Panc1 (cell line): Measurements from ENCODE around the gene FYN. TPM values are rescaled to one million over a fixed set of nuclear protein-coding genes. Genes with fewer than 3 reads are reported as not detected.

Experiments used
- ATAC-seq: fragments of 200-7000 bp; cut with Tn5 transposase; 2 replicates; pipeline ENCODE4 v1.9.1; 2020; ENCODE audit warnings: mild to moderate bottlenecking, moderate library complexity
- BruUV-seq: library from RNA; stranded (reverse); fragments of 400-500 nt; replicated peaks from 2 replicates; lab custom pipeline; 2021; lab: Mats Ljungman, UMichigan
- CTCF ChIA-PET: fragments of 300-600 bp; sonication (Branson Sonifier 250); formaldehyde crosslinking; loops from one replicate; lab custom pipeline; 2022; ENCODE audit warnings: antibody characterized with exemption; lab: Charles Lee
- POLR2A ChIA-PET: fragments of 300-600 bp; sonication (Branson Sonifier 250); formaldehyde crosslinking; loops from one replicate; lab custom pipeline; 2022; ENCODE audit warnings: antibody characterized with exemption; lab: Charles Lee
- DNase-seq: peaks from one replicate; pipeline ENCODE4 v3.0.0-alpha.2; 2010; ENCODE audit warnings: low read depth, low spot score
- H3K27ac ChIP-seq: 2 replicates; pipeline ENCODE4 v1.5.1; 2011; ENCODE audit warnings: mild to moderate bottlenecking, low read length, inconsistent platforms
- H3K27me3 ChIP-seq: fragments of 200-500 bp; sonication (Bioruptor generic); 2 replicates; pipeline ENCODE4 v1.6.0; 2014; ENCODE audit warnings: low read length, inconsistent platforms; ENCODE audit not compliant: control insufficient read depth, insufficient read depth
- H3K36me3 ChIP-seq: fragments of 200-500 bp; sonication (Bioruptor generic); 2 replicates; pipeline ENCODE4 v1.5.1; 2014; ENCODE audit warnings: inconsistent platforms, mild to moderate bottlenecking, low read length, moderate library complexity; ENCODE audit not compliant: control insufficient read depth, insufficient read depth
- H3K4me1 ChIP-seq: 2 replicates; pipeline ENCODE4 v1.5.1; 2011; ENCODE audit warnings: inconsistent platforms, mild to moderate bottlenecking, low read length, moderate library complexity; ENCODE audit not compliant: control insufficient read depth, insufficient read depth
- H3K4me3 ChIP-seq, 2 experiments: 2 replicates each; pipeline ENCODE4 v1.5.1; 2011 to 2012; ENCODE audit warnings: low read depth in 2 of 2, low read length in 2 of 2, mild to moderate bottlenecking in 2 of 2, inconsistent platforms in 1 of 2, moderate library complexity in 1 of 2
- H3K9me3 ChIP-seq: fragments of 200-500 bp; sonication (Bioruptor generic); 2 replicates; pipeline ENCODE4 v1.5.1; 2014; ENCODE audit warnings: low read depth, mild to moderate bottlenecking, inconsistent platforms, low read length, moderate library complexity; ENCODE audit not compliant: control insufficient read depth, insufficient read depth
- CTCF ChIP-seq: fragments of 450-650 bp; IDR thresholded peaks from 2 replicates; pipeline ENCODE4 v1.5.1; 2017; ENCODE audit warnings: mild to moderate bottlenecking
- POLR2AphosphoS5 ChIP-seq: IDR thresholded peaks from 2 replicates; pipeline ENCODE4 v1.6.1; 2012; ENCODE audit warnings: mild to moderate bottlenecking, low read depth, low read length, moderate library complexity
- REST ChIP-seq, 2 experiments: IDR thresholded peaks; 2 replicates each; pipeline ENCODE4 v1.6.1; 2011 to 2012; ENCODE audit warnings: low read depth in 2 of 2, control low read depth in 1 of 2, low read length in 1 of 2, mild to moderate bottlenecking in 1 of 2, moderate library complexity in 1 of 2; ENCODE audit not compliant: insufficient read depth in 1 of 2
- SIN3A ChIP-seq: IDR thresholded peaks from 2 replicates; pipeline ENCODE4 v1.6.1; 2012; ENCODE audit warnings: low read depth, mild to moderate bottlenecking, low read length, moderate library complexity, borderline replicate concordance; ENCODE audit not compliant: insufficient read depth
- TCF7L2 ChIP-seq: IDR thresholded peaks from 2 replicates; pipeline ENCODE4 v1.6.1; 2011; ENCODE audit warnings: mild to moderate bottlenecking, low read depth, low read length, inconsistent platforms
- in situ Hi-C: cut with HindIII; loops from 2 replicates; pipeline ENCODE4 v1.10.0; 2016; ENCODE audit warnings: low sequenced_read_pairs, low pct_unique_long_range_greater_than_20kb
- intact Hi-C: fragments of 100-400 bp; cut with micrococcal nuclease; formaldehyde crosslinking; loops from one replicate; pipeline ENCODE4 v1.10.0; 2022; ENCODE audit not compliant: unreplicated experiment
- total RNA-seq: library from RNA; stranded (reverse); gene quantifications from one replicate; pipeline ENCODE4 v1.2.1, GENCODE V29; 2021; ENCODE audit not compliant: unreplicated experiment

The FYN gene
- total RNA-seq, 1 experiment from 2014 or later: 4.2 TPM

GRCh38 chr6:111870051-111870741 lies 3.1 kb downstream of the FYN start:
- Histone ChIP-seq H3K36me3 (no peaks in the 10 kb centered on the region), H3K4me1 (peaks cover 12% of the 10 kb centered on the region), H3K4me3 (no peak overlapping the region), H3K27ac (no peak overlapping the region), H3K9me3 (no peaks in the 10 kb centered on the region), H3K27me3 (peaks cover 54% of the 10 kb centered on the region)
- TF ChIP-seq REST (IDR thresholded peaks at IDR 0.05; ENCODE audit: insufficient read depth in 1 of 2, low read depth in 2 of 2, low read length in 1 of 2) (no peak), CTCF (peak; percentile 19; the same call in 1 of the 2 replicates)
- no peak for ATAC-seq
- CTCF ChIA-PET: no interaction called here
- intact Hi-C loops (no loop called here), in situ Hi-C loops (no loop called here)
- POLR2A ChIA-PET: no interaction called here
- no peak for DNase-seq
- BruUV-seq: no TSS peak

GRCh38 chr6:111866857-111867256 lies 6.4 kb downstream of the FYN start:
- DNase-seq: no peak
- BruUV-seq: no TSS peak
- CTCF ChIA-PET: no interaction called here
- POLR2A ChIA-PET: interaction anchor here (0.6 to 0.7 kb wide), 2 partner anchors 71 to 91 kb away, joined by 7 read pairs; no protein-coding TSS in a partner anchor
- in situ Hi-C loops: no loop called here
- H3K27ac ChIP-seq: no peak overlapping the region
- peaks cover 3% of the 10 kb centered on the region; the same call in 1 of the 2 replicates for H3K4me1 ChIP-seq
- H3K27me3 ChIP-seq: peaks cover 36% of the 10 kb centered on the region
- no peak overlapping the region for H3K4me3 ChIP-seq
- intact Hi-C loops: no loop called here
- ATAC-seq: no peak
- H3K9me3 ChIP-seq: no peaks in the 10 kb centered on the region
- TF ChIP-seq TCF7L2 (no peak), CTCF (no peak), POLR2AphosphoS5 (no peak), SIN3A (no peak), REST (IDR thresholded peaks at IDR 0.05; ENCODE audit: insufficient read depth in 1 of 2, low read depth in 2 of 2, low read length in 1 of 2) (no peak)
- no peaks in the 10 kb centered on the region for H3K36me3 ChIP-seq
